ENCODE measurements around the gene ADORA2A.

- TF ChIP-seq, protein P1, sequence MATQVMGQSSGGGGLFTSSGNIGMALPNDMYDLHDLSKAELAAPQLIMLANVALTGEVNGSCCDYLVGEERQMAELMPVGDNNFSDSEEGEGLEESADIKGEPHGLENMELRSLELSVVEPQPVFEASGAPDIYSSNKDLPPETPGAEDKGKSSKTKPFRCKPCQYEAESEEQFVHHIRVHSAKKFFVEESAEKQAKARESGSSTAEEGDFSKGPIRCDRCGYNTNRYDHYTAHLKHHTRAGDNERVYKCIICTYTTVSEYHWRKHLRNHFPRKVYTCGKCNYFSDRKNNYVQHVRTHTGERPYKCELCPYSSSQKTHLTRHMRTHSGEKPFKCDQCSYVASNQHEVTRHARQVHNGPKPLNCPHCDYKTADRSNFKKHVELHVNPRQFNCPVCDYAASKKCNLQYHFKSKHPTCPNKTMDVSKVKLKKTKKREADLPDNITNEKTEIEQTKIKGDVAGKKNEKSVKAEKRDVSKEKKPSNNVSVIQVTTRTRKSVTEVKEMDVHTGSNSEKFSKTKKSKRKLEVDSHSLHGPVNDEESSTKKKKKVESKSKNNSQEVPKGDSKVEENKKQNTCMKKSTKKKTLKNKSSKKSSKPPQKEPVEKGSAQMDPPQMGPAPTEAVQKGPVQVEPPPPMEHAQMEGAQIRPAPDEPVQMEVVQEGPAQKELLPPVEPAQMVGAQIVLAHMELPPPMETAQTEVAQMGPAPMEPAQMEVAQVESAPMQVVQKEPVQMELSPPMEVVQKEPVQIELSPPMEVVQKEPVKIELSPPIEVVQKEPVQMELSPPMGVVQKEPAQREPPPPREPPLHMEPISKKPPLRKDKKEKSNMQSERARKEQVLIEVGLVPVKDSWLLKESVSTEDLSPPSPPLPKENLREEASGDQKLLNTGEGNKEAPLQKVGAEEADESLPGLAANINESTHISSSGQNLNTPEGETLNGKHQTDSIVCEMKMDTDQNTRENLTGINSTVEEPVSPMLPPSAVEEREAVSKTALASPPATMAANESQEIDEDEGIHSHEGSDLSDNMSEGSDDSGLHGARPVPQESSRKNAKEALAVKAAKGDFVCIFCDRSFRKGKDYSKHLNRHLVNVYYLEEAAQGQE (IDR thresholded peaks at IDR 0.05; ENCODE audit: low read depth): no peak
- TF ChIP-seq EZH2 (IDR thresholded peaks at IDR 0.05) (no peak), POLR2A (IDR thresholded peaks at IDR 0.05; ENCODE audit: borderline replicate concordance, extremely low read depth, insufficient read depth, insufficient read length) (no peak), CTCF (IDR thresholded peaks at IDR 0.05 in 2 of 3, conservative IDR thresholded peaks at IDR 0.05 in 1 of 3; ENCODE audit: borderline replicate concordance in 1 of 3, insufficient read depth in 1 of 3, low read depth in 2 of 3, low read length in 2 of 3) (no peak), FOSL1 (IDR thresholded peaks at IDR 0.05; ENCODE audit: low read depth) (no peak), TCF7L2 (IDR thresholded peaks at IDR 0.05; ENCODE audit: borderline replicate concordance, extremely low read depth, insufficient read depth, insufficient read length) (no peak), CEBPB (IDR thresholded peaks at IDR 0.05; ENCODE audit: low read depth) (no peak), EZH2phosphoT487 (IDR thresholded peaks at IDR 0.05; ENCODE audit: borderline replicate concordance) (no peak), POLR2AphosphoS5 (IDR thresholded peaks at IDR 0.05; ENCODE audit: low read depth, low read length) (no peak), RAD21 (IDR thresholded peaks at IDR 0.05; ENCODE audit: low read depth) (no peak), SP1 (IDR thresholded peaks at IDR 0.05; ENCODE audit: low read depth) (no peak), ATF3 (IDR thresholded peaks at IDR 0.05) (no peak)
These were observed 33.2 kb downstream of the ADORA2A start for GRCh38 chr22:24460418-24461089.
